Sigmoid colon (tissue), 7 donors: ENCODE results near the gene ABHD6. TPM values are rescaled to one million over a fixed set of nuclear protein-coding genes. Genes with fewer than 3 reads are reported as not detected.

ENCODE experiments used
- DNase-seq: peaks from one replicate; pipeline ENCODE4 v3.0.0-alpha.2; 2019
- H3K27ac ChIP-seq, 4 donors: fragments of 200-600 bp; sonication (generic); one replicate each; pipeline ENCODE4 v1.5.1; 2016 to 2019; ENCODE audit warnings: mild to moderate bottlenecking in 1 of 4
- H3K27me3 ChIP-seq, 3 donors: fragments of 200-600 bp; sonication (generic); one replicate each; pipeline ENCODE4 v1.5.1; 2019; ENCODE audit warnings: mild to moderate bottlenecking in 1 of 3
- H3K36me3 ChIP-seq, 4 donors: fragments of 200-600 bp; sonication (generic); one replicate each; pipeline ENCODE4 v1.5.1; 2016 to 2019
- H3K4me1 ChIP-seq, 4 donors: fragments of 200-600 bp; sonication (generic); one replicate each; pipeline ENCODE4 v1.5.1; 2017 to 2019
- H3K4me3 ChIP-seq, 4 donors: fragments of 200-600 bp; sonication (generic); one replicate each; pipeline ENCODE4 v1.5.1; 2017 to 2019; ENCODE audit warnings: mild to moderate bottlenecking in 2 of 4, moderate library complexity in 1 of 4
- H3K9me3 ChIP-seq, 4 donors: fragments of 200-600 bp in 3 of 4; sonication (generic) in 3 of 4; one replicate each; pipeline versions ENCODE4 v1.5.1 to v1.6.1; 2013 to 2019
- CTCF ChIP-seq, 4 experiments: fragments of 450-650 bp in 3 of 4; fragments of 200-600 bp in 1 of 4; IDR thresholded peaks; one replicate each; pipeline ENCODE4 v1.5.1; 2016 to 2019; ENCODE audit warnings: antibody characterized with exemption in 4 of 4, mild to moderate bottlenecking in 3 of 4, moderate library complexity in 2 of 4
- EP300 ChIP-seq, 4 donors: sonication (generic); formaldehyde crosslinking; IDR thresholded peaks; one replicate each; pipeline ENCODE4 v1.6.1; 2017; ENCODE audit warnings: antibody characterized with exemption in 4 of 4
- POLR2A ChIP-seq, 2 donors: fragments of 450-650 bp; IDR thresholded peaks; one replicate each; pipeline ENCODE4 v1.6.1; 2016; ENCODE audit warnings: antibody characterized with exemption in 2 of 2, mild to moderate bottlenecking in 2 of 2, moderate library complexity in 2 of 2
- POLR2AphosphoS5 ChIP-seq, 4 donors: sonication (generic); formaldehyde crosslinking; IDR thresholded peaks; one replicate each; pipeline ENCODE4 v1.6.1; 2017; ENCODE audit warnings: antibody characterized with exemption in 4 of 4
- WGBS, 2 donors: extraction: QIAGEN DNeasy Blood & Tissue Kit; methylation state at CpG; one replicate each; pipeline ENCODE4 v1.1.7; 2013; 5-methylcytosine and 5-hydroxymethylcytosine counted together
- intact Hi-C: fragments of 100-400 bp; cut with DNase I; formaldehyde crosslinking; loops from one replicate; pipeline ENCODE4 v1.15.1; 2023
- polyA plus RNA-seq, 3 donors: library from polyadenylated mRNA; stranded (reverse); fragments of 200-250 nt; gene quantifications; one replicate each; pipeline ENCODE4 v1.2.3, GENCODE V29; 2013
- total RNA-seq, 4 donors: library from RNA; depleted of rRNA; stranded (reverse); fragments of >200 nt; gene quantifications; one replicate each; pipeline ENCODE4 v1.1.0, GENCODE V29; 2016
- donor health status: healthy with polysubstance abuse.
- donor health status: Bipolar disorder and iron deficiency.
- donor health status: healthy.

ABHD6 gene
- total and polyA plus RNA-seq, 7 donors, result 6.0 to 47.4 (median 15.4) TPM

DNA sequence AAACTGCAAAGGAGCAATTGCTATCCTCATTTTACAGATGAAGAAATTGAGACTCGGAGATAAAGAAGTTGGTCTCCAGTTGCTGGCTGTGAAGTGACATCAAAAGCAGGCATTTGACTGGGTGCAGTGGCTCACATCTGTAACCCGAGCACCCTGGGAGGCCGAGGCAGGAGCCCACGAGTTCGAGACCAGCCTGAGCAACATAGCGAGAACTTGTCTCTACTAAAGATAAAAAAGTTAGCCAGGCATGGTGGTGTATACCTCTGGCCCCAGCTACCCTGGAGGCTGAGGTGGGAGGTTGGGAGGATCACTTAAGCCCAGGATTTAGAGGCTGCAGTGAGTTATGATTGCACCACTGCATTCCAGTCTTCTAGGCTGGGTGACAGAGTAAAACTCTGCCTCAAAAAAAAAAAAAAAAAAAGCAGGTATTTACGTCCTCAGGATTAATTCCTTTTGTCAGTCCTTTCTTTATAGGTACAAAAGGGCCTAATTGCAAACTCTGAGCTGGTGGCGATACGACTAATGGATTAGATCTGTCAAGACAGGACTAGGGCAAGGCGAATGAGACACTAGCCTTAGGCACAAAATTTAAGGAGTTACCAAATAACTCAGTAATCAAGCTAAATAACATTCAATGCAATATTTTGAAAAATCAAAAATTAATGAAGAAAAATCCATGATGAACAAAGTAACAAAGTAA, 20.9 kb upstream of the ABHD6 start:
- Histone ChIP-seq H3K4me3 (no peak overlapping the region), H3K27me3 (no peaks in the 10 kb centered on the region), H3K27ac (no peak overlapping the region), H3K36me3 (no peaks in the 10 kb centered on the region), H3K4me1 (peaks cover 0 to 11% (median 7%) of the 10 kb centered on the region in 4 donors), H3K9me3 (no peaks in the 10 kb centered on the region)
- no peak for TF ChIP-seq POLR2A (IDR thresholded peaks at IDR 0.05)
- TF ChIP-seq POLR2AphosphoS5 (IDR thresholded peaks at IDR 0.05), result no peak
- no peak for TF ChIP-seq EP300 (IDR thresholded peaks at IDR 0.05)
- TF ChIP-seq CTCF (IDR thresholded peaks at IDR 0.05), result no peak
- DNase-seq, result no peak
- intact Hi-C loops, result loop anchor here (5.0 kb wide), 1 partner anchor 39 kb away; no protein-coding TSS in a partner anchor
- 83 to 88% methylated on average over 10 of the region's 10 CpGs for WGBS, 2 donors

DNA sequence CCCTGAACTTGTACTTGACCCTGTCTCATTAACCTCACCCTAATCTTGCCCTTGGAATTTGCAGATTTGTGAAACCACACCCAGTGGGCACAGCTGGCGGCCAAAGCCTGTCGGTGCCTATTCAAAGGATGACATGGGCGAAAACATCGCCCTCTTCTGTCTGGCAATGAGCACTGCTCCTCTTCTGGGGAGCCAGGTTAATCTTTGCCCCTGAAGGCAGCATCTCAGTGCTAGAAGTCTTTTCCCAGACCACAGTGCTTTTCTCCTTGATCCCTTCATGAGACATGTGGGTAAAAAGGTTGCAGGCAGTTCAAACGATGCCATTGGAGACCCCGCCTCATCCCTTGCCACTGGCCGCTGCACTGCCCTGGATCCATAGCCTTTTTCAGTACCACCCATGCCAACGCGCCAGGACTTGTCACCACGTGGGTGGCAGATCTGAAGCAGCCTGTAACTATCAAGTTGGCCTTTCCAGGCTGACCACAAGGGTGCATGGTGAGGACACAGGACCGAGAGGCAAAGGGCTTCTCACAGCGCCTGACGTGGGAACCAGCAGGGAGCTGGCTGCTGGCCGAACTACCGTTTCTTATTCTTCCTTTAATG, 20.3 kb upstream of the ABHD6 start:
- 19 to 29% methylated on average over 15 of the region's 15 CpGs for WGBS, 2 donors
- H3K4me3 ChIP-seq, result no peak overlapping the region
- intact Hi-C loops, result loop anchor here (5.0 kb wide), 1 partner anchor 40 kb away; no protein-coding TSS in a partner anchor
- DNase-seq, result peak; percentile 82
- peaks cover 0 to 11% (median 7%) of the 10 kb centered on the region in 4 donors for H3K4me1 ChIP-seq
- peak overlapping the region in 1 of 4 donors; percentile 27 for H3K27ac ChIP-seq
- H3K27me3 ChIP-seq, result no peaks in the 10 kb centered on the region
- no peaks in the 10 kb centered on the region for H3K36me3 ChIP-seq
- no peaks in the 10 kb centered on the region for H3K9me3 ChIP-seq
- TF ChIP-seq POLR2AphosphoS5 (IDR thresholded peaks at IDR 0.05) (no peak), CTCF (IDR thresholded peaks at IDR 0.05) (peak; percentile 50 to 77 (median 64))

GRCh38 chr3:58218904-58219303, 18.7 kb upstream of the ABHD6 start:
- H3K9me3 ChIP-seq, result no peaks in the 10 kb centered on the region
- H3K4me1 ChIP-seq, result peaks cover 0 to 11% (median 7%) of the 10 kb centered on the region in 4 donors
- intact Hi-C loops, result loop anchor here (5.0 kb wide), 1 partner anchor 42 kb away; no protein-coding TSS in a partner anchor

DNA sequence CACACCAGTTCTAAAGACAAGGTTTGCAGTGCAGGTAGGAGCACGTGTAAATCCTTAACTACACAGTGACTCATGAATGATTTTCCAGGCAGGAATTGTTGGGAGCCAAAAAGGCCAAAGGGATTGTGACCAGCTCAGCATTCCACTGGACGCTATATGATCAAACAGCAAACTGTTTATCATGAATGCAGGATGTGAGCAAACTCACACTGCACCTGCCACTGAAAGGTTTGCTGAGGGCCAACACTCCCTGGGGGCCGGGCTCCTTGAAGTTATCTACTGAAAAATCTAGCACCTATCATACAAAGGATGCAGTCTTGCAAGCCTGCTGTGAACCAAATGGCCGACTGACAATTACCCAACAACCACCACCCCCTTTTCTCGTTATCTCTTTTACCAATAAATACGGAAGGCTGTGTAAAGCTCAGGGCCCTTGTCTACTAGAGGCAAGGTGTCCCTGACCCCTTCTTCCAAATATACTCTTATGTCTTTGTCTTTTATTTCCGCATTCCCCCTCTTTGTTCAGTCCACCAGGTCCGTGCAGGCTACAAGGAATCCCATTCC, 15.3 kb upstream of the ABHD6 start:
- no peak for DNase-seq
- TF ChIP-seq EP300 (IDR thresholded peaks at IDR 0.05), result no peak
- no peak for TF ChIP-seq CTCF (IDR thresholded peaks at IDR 0.05)
- no peak for TF ChIP-seq POLR2AphosphoS5 (IDR thresholded peaks at IDR 0.05)
- no peak for TF ChIP-seq POLR2A (IDR thresholded peaks at IDR 0.05)
- WGBS, 2 donors, result 49 to 69% methylated on average over 8 of the region's 8 CpGs
- Histone ChIP-seq H3K4me1 (peaks cover 0 to 4% (median 4%) of the 10 kb centered on the region in 4 donors), H3K9me3 (no peaks in the 10 kb centered on the region), H3K4me3 (no peak overlapping the region), H3K27me3 (no peaks in the 10 kb centered on the region), H3K27ac (no peak overlapping the region), H3K36me3 (no peaks in the 10 kb centered on the region)
- intact Hi-C loops, result no loop called here

More at GRCh38 chr3:58218904-58219303, 18.7 kb upstream of the ABHD6 start:
- H3K4me3 ChIP-seq, result no peak overlapping the region
- TF ChIP-seq CTCF (IDR thresholded peaks at IDR 0.05) (no peak), POLR2A (IDR thresholded peaks at IDR 0.05) (no peak), POLR2AphosphoS5 (IDR thresholded peaks at IDR 0.05) (no peak), EP300 (IDR thresholded peaks at IDR 0.05) (no peak)
- DNase-seq, result no peak
- H3K27ac ChIP-seq, result no peak overlapping the region
- no peaks in the 10 kb centered on the region for H3K27me3 ChIP-seq
- 79 to 89% methylated on average over 1 of the region's 1 CpG for WGBS, 2 donors
- no peaks in the 10 kb centered on the region for H3K36me3 ChIP-seq
